T47D (cell line): ENCODE data around the gene MYADML2.

Source experiments
- DNase-seq, 2 experiments: peaks; one replicate each; pipeline versions ENCODE4 v3.0.0 to v3.0.0-alpha.2; 2011 to 2012; ENCODE audit warnings: low read depth in 1 of 2, low spot score in 1 of 2
- JUND ChIP-seq: IDR thresholded peaks from 2 replicates; pipeline ENCODE4 v1.6.1; 2012; ENCODE audit warnings: low read depth
- in situ Hi-C: cut with HindIII; loops from 2 replicates; pipeline ENCODE4 v1.10.0; 2016; ENCODE audit warnings: low sequenced_read_pairs, low pct_unique_long_range_greater_than_20kb

Gene MYADML2

DNA sequence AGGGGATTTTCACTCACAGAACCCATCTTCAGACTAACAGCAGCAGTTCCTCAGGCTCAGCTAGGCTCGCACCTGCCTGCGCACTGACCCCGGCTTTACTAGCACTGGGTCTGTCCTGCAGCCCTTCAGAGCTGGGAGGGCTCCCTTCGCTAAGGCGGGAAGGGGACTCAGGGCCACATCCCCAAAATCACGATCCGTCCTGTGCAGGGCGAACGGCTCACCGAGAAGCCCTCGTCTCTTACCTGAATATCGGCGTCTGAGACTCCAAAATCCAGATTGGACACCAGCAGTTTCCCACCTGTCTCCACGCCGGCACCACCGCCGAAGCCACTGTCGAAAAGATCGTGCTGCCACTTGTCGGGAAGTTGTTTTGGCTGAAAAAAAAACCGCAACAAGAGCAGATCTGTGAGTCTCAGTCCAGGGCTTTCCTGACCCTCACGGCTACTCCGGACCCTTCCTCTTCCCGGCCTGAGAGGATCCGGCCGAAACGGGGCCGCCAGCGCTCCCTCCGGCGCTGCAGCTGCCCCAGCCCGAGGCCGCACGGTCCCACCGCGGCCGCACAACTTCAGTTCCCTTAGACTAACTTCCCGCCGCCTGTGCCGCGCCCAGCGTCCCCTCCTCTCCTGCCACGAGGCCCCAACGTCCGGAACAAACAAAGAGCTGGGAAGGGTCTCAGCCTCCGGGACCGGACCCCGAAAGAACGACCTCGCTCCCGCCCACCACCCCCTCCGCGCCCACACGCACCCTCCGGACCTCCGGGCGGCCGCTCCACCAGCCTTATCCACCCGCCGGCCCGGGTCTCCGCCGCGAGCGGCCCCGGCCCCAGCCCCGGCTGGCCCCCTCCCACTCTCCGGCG lies 56.4 kb downstream of the MYADML2 start:
- in situ Hi-C loops, result no loop called here
- no peak for TF ChIP-seq JUND
- no peak for DNase-seq
